ENCODE data around the gene LRCH3. TPM values are rescaled to one million over a fixed set of nuclear protein-coding genes. Genes with fewer than 3 reads are reported as not detected.

Gene LRCH3
- total RNA-seq, 1 donor from 2014 or later, result 96.1 TPM

DNA sequence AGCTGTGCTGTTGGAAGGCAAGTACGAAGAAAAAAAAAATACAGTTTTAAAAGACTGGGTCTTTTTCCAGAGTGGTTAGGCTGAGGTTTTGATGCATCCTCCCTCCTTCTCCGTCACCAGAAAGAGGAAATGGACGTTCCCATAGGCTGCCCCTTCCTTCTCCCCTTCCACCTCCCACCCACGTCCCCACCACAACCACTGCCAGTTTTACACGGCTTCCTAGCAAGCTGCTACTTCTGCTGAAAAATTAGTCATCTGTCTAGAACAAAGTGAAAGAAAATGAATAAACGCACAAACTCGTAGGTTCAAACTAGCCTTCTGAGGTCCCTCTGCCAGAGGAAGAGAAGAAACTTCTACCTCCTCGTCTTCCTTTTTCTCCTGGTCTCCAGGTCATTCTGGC, 87.4 kb downstream of the LRCH3 start:
- ATAC-seq (ENCODE audit: low read depth), result no peak
- POLR2A ChIA-PET, result no interaction called here
- Mint-ChIP-seq H3K9me3 (no peaks in the 10 kb centered on the region), H3K27me3 (no peaks in the 10 kb centered on the region), H3K27ac (no peak overlapping the region), H3K36me3 (ENCODE audit: low read depth) (peaks cover 62% of the 10 kb centered on the region), H3K4me3 (no peak overlapping the region), H3K4me1 (peaks cover 6% of the 10 kb centered on the region)
- DNase-seq, result no peak
- CTCF ChIA-PET, result no interaction called here
- TF ChIP-seq, protein P1, sequence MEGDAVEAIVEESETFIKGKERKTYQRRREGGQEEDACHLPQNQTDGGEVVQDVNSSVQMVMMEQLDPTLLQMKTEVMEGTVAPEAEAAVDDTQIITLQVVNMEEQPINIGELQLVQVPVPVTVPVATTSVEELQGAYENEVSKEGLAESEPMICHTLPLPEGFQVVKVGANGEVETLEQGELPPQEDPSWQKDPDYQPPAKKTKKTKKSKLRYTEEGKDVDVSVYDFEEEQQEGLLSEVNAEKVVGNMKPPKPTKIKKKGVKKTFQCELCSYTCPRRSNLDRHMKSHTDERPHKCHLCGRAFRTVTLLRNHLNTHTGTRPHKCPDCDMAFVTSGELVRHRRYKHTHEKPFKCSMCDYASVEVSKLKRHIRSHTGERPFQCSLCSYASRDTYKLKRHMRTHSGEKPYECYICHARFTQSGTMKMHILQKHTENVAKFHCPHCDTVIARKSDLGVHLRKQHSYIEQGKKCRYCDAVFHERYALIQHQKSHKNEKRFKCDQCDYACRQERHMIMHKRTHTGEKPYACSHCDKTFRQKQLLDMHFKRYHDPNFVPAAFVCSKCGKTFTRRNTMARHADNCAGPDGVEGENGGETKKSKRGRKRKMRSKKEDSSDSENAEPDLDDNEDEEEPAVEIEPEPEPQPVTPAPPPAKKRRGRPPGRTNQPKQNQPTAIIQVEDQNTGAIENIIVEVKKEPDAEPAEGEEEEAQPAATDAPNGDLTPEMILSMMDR (IDR thresholded peaks at IDR 0.05), result no peak
- intact Hi-C loops (cut with micrococcal nuclease), result no loop called here

- Mint-ChIP-seq H3K4me1 (peaks cover 6% of the 10 kb centered on the region), H3K27ac (no peak overlapping the region), H3K9me3 (no peaks in the 10 kb centered on the region), H3K27me3 (no peaks in the 10 kb centered on the region), H3K4me3 (no peak overlapping the region), H3K36me3 (ENCODE audit: low read depth) (peaks cover 63% of the 10 kb centered on the region)
- TF ChIP-seq, protein P1 (IDR thresholded peaks at IDR 0.05), result no peak
- ATAC-seq (ENCODE audit: low read depth) (no peak), DNase-seq (no peak)
- ChIA-PET POLR2A (no interaction called here), CTCF (no interaction called here)
- intact Hi-C loops (cut with micrococcal nuclease), result no loop called here
Measured at GRCh38 chr3:197880491-197881269, 89.6 kb downstream of the LRCH3 start.

GRCh38 chr3:197881270-197881969, 90.4 kb downstream of the LRCH3 start:
- ChIA-PET CTCF (no interaction called here), POLR2A (no interaction called here)
- Mint-ChIP-seq H3K9me3 (no peaks in the 10 kb centered on the region), H3K27ac (no peak overlapping the region), H3K4me1 (peaks cover 6% of the 10 kb centered on the region), H3K36me3 (ENCODE audit: low read depth) (peaks cover 64% of the 10 kb centered on the region), H3K4me3 (no peak overlapping the region), H3K27me3 (no peaks in the 10 kb centered on the region)
- intact Hi-C loops (cut with micrococcal nuclease), result no loop called here
- no peak for DNase-seq
- TF ChIP-seq, protein P1 (IDR thresholded peaks at IDR 0.05), result no peak
- ATAC-seq (ENCODE audit: low read depth), result no peak

- ChIA-PET POLR2A (no interaction called here), CTCF (no interaction called here)
- no peak overlapping the region for H3K4me3 Mint-ChIP-seq
- ATAC-seq (ENCODE audit: low read depth), result no peak
- no peaks in the 10 kb centered on the region for H3K27me3 Mint-ChIP-seq
- no peak overlapping the region for H3K27ac Mint-ChIP-seq
- peaks cover 62% of the 10 kb centered on the region for H3K36me3 Mint-ChIP-seq (ENCODE audit: low read depth)
- DNase-seq, result no peak
- H3K4me1 Mint-ChIP-seq, result peaks cover 6% of the 10 kb centered on the region
- intact Hi-C loops (cut with micrococcal nuclease), result no loop called here
- TF ChIP-seq, protein P1 (IDR thresholded peaks at IDR 0.05), result no peak
- no peaks in the 10 kb centered on the region for H3K9me3 Mint-ChIP-seq
Measured at GRCh38 chr3:197881970-197882338, 90.9 kb downstream of the LRCH3 start.

DNA sequence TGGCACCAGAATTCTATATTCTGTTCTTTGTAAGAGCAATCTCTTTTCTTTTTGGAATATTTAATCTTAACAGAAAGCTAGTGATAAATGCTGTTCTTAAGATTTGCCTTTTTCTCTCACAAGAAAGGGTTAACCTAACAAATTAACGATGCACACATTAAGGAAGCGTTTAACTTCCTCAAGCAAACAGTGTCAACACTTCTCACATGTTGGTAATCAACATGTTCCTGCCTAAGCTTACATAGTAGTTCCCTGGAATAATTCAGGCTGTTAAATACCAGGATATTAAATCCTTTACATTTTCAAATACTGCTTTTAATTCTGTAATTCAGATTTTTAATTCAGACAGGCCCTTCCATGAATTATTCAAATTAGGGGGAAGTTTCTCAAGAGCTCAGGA, 91.5 kb downstream of the LRCH3 start:
- no peaks in the 10 kb centered on the region for H3K9me3 Mint-ChIP-seq
- CTCF ChIA-PET, result no interaction called here
- DNase-seq, result no peak
- no peak overlapping the region for H3K27ac Mint-ChIP-seq
- ATAC-seq (ENCODE audit: low read depth), result no peak
- intact Hi-C loops (cut with micrococcal nuclease), result no loop called here
- peaks cover 60% of the 10 kb centered on the region for H3K36me3 Mint-ChIP-seq (ENCODE audit: low read depth)
- no peaks in the 10 kb centered on the region for H3K27me3 Mint-ChIP-seq
- TF ChIP-seq, protein P1 (IDR thresholded peaks at IDR 0.05), result no peak
- H3K4me1 Mint-ChIP-seq, result peaks cover 6% of the 10 kb centered on the region
- POLR2A ChIA-PET, result no interaction called here
- H3K4me3 Mint-ChIP-seq, result no peak overlapping the region

All from activated B cell treated with CpG ODN at 0.5 μM for 24 hours (primary cell).